Panc1 (cell line): Measurements from ENCODE around the gene SHANK1. TPM values are rescaled to one million over a fixed set of nuclear protein-coding genes. Genes with fewer than 3 reads are reported as not detected.

Source experiments
- ATAC-seq: fragments of 200-7000 bp; cut with Tn5 transposase; 2 replicates; pipeline ENCODE4 v1.9.1; 2020; ENCODE audit warnings: mild to moderate bottlenecking, moderate library complexity
- BruUV-seq: library from RNA; stranded (reverse); fragments of 400-500 nt; replicated peaks from 2 replicates; lab custom pipeline; 2021; lab: Mats Ljungman, UMichigan
- CTCF ChIA-PET: fragments of 300-600 bp; sonication (Branson Sonifier 250); formaldehyde crosslinking; loops from one replicate; lab custom pipeline; 2022; ENCODE audit warnings: antibody characterized with exemption; lab: Charles Lee
- POLR2A ChIA-PET: fragments of 300-600 bp; sonication (Branson Sonifier 250); formaldehyde crosslinking; loops from one replicate; lab custom pipeline; 2022; ENCODE audit warnings: antibody characterized with exemption; lab: Charles Lee
- DNase-seq: peaks from one replicate; pipeline ENCODE4 v3.0.0-alpha.2; 2010; ENCODE audit warnings: low read depth, low spot score
- H3K27ac ChIP-seq: 2 replicates; pipeline ENCODE4 v1.5.1; 2011; ENCODE audit warnings: mild to moderate bottlenecking, low read length, inconsistent platforms
- H3K27me3 ChIP-seq: fragments of 200-500 bp; sonication (Bioruptor generic); 2 replicates; pipeline ENCODE4 v1.6.0; 2014; ENCODE audit warnings: low read length, inconsistent platforms; ENCODE audit not compliant: control insufficient read depth, insufficient read depth
- H3K36me3 ChIP-seq: fragments of 200-500 bp; sonication (Bioruptor generic); 2 replicates; pipeline ENCODE4 v1.5.1; 2014; ENCODE audit warnings: inconsistent platforms, mild to moderate bottlenecking, low read length, moderate library complexity; ENCODE audit not compliant: control insufficient read depth, insufficient read depth
- H3K4me1 ChIP-seq: 2 replicates; pipeline ENCODE4 v1.5.1; 2011; ENCODE audit warnings: inconsistent platforms, mild to moderate bottlenecking, low read length, moderate library complexity; ENCODE audit not compliant: control insufficient read depth, insufficient read depth
- H3K4me3 ChIP-seq, 2 experiments: 2 replicates each; pipeline ENCODE4 v1.5.1; 2011 to 2012; ENCODE audit warnings: low read depth in 2 of 2, low read length in 2 of 2, mild to moderate bottlenecking in 2 of 2, inconsistent platforms in 1 of 2, moderate library complexity in 1 of 2
- H3K9me3 ChIP-seq: fragments of 200-500 bp; sonication (Bioruptor generic); 2 replicates; pipeline ENCODE4 v1.5.1; 2014; ENCODE audit warnings: low read depth, mild to moderate bottlenecking, inconsistent platforms, low read length, moderate library complexity; ENCODE audit not compliant: control insufficient read depth, insufficient read depth
- POLR2AphosphoS5 ChIP-seq: IDR thresholded peaks from 2 replicates; pipeline ENCODE4 v1.6.1; 2012; ENCODE audit warnings: mild to moderate bottlenecking, low read depth, low read length, moderate library complexity
- SIN3A ChIP-seq: IDR thresholded peaks from 2 replicates; pipeline ENCODE4 v1.6.1; 2012; ENCODE audit warnings: low read depth, mild to moderate bottlenecking, low read length, moderate library complexity, borderline replicate concordance; ENCODE audit not compliant: insufficient read depth
- TCF7L2 ChIP-seq: IDR thresholded peaks from 2 replicates; pipeline ENCODE4 v1.6.1; 2011; ENCODE audit warnings: mild to moderate bottlenecking, low read depth, low read length, inconsistent platforms
- in situ Hi-C: cut with HindIII; loops from 2 replicates; pipeline ENCODE4 v1.10.0; 2016; ENCODE audit warnings: low sequenced_read_pairs, low pct_unique_long_range_greater_than_20kb
- intact Hi-C: fragments of 100-400 bp; cut with micrococcal nuclease; formaldehyde crosslinking; loops from one replicate; pipeline ENCODE4 v1.10.0; 2022; ENCODE audit not compliant: unreplicated experiment
- total RNA-seq: library from RNA; stranded (reverse); gene quantifications from one replicate; pipeline ENCODE4 v1.2.1, GENCODE V29; 2021; ENCODE audit not compliant: unreplicated experiment
- TF ChIP-seq, protein P1 (sequence below): fragments of 450-650 bp; IDR thresholded peaks from 2 replicates; pipeline ENCODE4 v1.5.1; 2017; ENCODE audit warnings: mild to moderate bottlenecking
- TF ChIP-seq, protein P2 (sequence below), 2 experiments: IDR thresholded peaks; 2 replicates each; pipeline ENCODE4 v1.6.1; 2011 to 2012; ENCODE audit warnings: low read depth in 2 of 2, control low read depth in 1 of 2, low read length in 1 of 2, mild to moderate bottlenecking in 1 of 2, moderate library complexity in 1 of 2; ENCODE audit not compliant: insufficient read depth in 1 of 2

SHANK1 gene
- total RNA-seq, 1 experiment from 2014 or later = not detected

DNA sequence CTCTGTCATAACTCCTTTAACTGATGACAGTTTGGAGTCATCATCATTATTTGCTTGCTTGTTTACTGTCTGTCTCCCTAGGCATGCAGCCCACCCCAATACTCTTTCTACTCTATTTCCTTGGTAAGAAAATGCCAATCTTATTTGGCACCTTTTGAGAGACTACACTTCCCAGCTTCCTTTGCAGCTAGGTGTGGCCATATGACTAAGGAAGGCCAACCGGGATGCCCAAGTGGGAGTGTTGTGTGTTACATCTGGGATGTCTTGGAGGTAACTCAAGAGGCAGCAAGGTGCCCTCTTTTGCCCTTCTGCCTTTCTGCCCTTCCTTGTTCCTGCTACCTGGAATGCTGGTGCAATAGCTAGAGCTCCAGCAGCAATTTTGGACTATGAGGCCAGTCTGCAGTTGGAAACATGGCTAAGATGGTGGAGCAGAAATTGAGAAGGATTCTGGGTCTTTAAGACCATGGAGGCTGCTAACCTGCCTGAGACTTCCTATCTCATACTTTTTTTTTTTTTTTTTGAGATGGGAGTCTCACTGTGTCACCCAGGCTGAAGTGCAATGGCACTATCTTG lies 42.9 kb downstream of the SHANK1 start:
- Histone ChIP-seq H3K9me3 (no peaks in the 10 kb centered on the region), H3K4me1 (no peaks in the 10 kb centered on the region), H3K27ac (no peak overlapping the region), H3K27me3 (no peaks in the 10 kb centered on the region), H3K4me3 (no peak overlapping the region), H3K36me3 (no peaks in the 10 kb centered on the region)
- ChIA-PET POLR2A (no interaction called here), CTCF (no interaction called here)
- no TSS peak for BruUV-seq
- intact Hi-C loops = no loop called here
- TF ChIP-seq, protein P1, sequence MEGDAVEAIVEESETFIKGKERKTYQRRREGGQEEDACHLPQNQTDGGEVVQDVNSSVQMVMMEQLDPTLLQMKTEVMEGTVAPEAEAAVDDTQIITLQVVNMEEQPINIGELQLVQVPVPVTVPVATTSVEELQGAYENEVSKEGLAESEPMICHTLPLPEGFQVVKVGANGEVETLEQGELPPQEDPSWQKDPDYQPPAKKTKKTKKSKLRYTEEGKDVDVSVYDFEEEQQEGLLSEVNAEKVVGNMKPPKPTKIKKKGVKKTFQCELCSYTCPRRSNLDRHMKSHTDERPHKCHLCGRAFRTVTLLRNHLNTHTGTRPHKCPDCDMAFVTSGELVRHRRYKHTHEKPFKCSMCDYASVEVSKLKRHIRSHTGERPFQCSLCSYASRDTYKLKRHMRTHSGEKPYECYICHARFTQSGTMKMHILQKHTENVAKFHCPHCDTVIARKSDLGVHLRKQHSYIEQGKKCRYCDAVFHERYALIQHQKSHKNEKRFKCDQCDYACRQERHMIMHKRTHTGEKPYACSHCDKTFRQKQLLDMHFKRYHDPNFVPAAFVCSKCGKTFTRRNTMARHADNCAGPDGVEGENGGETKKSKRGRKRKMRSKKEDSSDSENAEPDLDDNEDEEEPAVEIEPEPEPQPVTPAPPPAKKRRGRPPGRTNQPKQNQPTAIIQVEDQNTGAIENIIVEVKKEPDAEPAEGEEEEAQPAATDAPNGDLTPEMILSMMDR = no peak
- TF ChIP-seq TCF7L2 = no peak
- no peak for TF ChIP-seq SIN3A
- TF ChIP-seq, protein P2, sequence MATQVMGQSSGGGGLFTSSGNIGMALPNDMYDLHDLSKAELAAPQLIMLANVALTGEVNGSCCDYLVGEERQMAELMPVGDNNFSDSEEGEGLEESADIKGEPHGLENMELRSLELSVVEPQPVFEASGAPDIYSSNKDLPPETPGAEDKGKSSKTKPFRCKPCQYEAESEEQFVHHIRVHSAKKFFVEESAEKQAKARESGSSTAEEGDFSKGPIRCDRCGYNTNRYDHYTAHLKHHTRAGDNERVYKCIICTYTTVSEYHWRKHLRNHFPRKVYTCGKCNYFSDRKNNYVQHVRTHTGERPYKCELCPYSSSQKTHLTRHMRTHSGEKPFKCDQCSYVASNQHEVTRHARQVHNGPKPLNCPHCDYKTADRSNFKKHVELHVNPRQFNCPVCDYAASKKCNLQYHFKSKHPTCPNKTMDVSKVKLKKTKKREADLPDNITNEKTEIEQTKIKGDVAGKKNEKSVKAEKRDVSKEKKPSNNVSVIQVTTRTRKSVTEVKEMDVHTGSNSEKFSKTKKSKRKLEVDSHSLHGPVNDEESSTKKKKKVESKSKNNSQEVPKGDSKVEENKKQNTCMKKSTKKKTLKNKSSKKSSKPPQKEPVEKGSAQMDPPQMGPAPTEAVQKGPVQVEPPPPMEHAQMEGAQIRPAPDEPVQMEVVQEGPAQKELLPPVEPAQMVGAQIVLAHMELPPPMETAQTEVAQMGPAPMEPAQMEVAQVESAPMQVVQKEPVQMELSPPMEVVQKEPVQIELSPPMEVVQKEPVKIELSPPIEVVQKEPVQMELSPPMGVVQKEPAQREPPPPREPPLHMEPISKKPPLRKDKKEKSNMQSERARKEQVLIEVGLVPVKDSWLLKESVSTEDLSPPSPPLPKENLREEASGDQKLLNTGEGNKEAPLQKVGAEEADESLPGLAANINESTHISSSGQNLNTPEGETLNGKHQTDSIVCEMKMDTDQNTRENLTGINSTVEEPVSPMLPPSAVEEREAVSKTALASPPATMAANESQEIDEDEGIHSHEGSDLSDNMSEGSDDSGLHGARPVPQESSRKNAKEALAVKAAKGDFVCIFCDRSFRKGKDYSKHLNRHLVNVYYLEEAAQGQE (IDR thresholded peaks at IDR 0.05; ENCODE audit: insufficient read depth in 1 of 2, low read depth in 2 of 2, low read length in 1 of 2) = no peak
- TF ChIP-seq POLR2AphosphoS5 = no peak
- DNase-seq = no peak
- no peak for ATAC-seq
- in situ Hi-C loops = no loop called here

DNA sequence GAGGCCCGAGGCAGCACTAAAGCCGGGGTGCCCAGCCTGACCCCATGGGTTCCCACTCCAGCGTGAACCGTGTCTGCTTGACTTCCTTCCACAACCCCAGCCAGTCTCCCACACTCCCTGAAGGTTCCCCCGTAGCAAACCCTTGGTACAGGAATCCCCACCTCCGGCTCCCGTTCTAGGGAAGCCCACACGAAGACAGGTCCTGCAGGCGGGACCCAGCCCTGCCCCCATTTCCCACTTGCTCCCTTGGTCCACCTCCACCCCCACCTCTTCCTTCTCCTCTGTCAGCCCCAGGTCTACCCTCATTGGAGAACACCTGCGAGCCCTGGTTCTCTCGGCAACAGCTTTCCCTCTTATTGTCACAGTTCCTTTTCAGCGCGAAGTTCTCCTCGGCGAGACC lies 46.5 kb downstream of the SHANK1 start:
- intact Hi-C loops = no loop called here
- POLR2A ChIA-PET = no interaction called here

More for the DNA sequence above, 46.5 kb downstream of the SHANK1 start:
- H3K4me3 ChIP-seq = no peak overlapping the region
- BruUV-seq = no TSS peak
- H3K27ac ChIP-seq = no peak overlapping the region
- in situ Hi-C loops = no loop called here
- no peaks in the 10 kb centered on the region for H3K9me3 ChIP-seq
- H3K27me3 ChIP-seq = no peaks in the 10 kb centered on the region
- DNase-seq (no peak), ATAC-seq (no peak)
- no peaks in the 10 kb centered on the region for H3K4me1 ChIP-seq
- CTCF ChIA-PET = no interaction called here
- TF ChIP-seq, protein P1 = no peak
- TF ChIP-seq, protein P2 (IDR thresholded peaks at IDR 0.05; ENCODE audit: insufficient read depth in 1 of 2, low read depth in 2 of 2, low read length in 1 of 2) = no peak
- TF ChIP-seq POLR2AphosphoS5 = no peak
- TF ChIP-seq SIN3A = no peak
- no peak for TF ChIP-seq TCF7L2
- no peaks in the 10 kb centered on the region for H3K36me3 ChIP-seq
